ENCODE results near the gene TUBG1. TPM values are rescaled to one million over a fixed set of nuclear protein-coding genes. Genes with fewer than 3 reads are reported as not detected.

The TUBG1 gene
- total and polyA plus RNA-seq, 9 of the 15 experiments (the other 6 are each of a cell fraction or from before 2014, with no cell fraction given): 33.1 to 147 (median 66.0) TPM

GRCh38 chr17:42566883-42567573 lies 42.5 kb upstream of the TUBG1 start, which contains the start of gene MLX (continued):
- TF ChIP-seq ZNF518B (CRISPR knock-in tag; IDR thresholded peaks at IDR 0.05) (no peak), GABPA (tag; conservative IDR thresholded peaks at IDR 0.05; ENCODE audit: low read depth) (peak; percentile 90), NFE2 (IDR thresholded peaks at IDR 0.05; ENCODE audit: low read depth) (no peak), ZNF589 (CRISPR knock-in tag; IDR thresholded peaks at IDR 0.05; ENCODE audit: low read depth) (no peak), RBM22 (IDR thresholded peaks at IDR 0.05; ENCODE audit: low read depth, low read length, poor library complexity, severe bottlenecking) (peak; percentile 86), JUN (IDR thresholded peaks at IDR 0.05; ENCODE audit: borderline replicate concordance, low read depth, low read length) (0 out of 2 replicates have a peak, but pooled peaks have one; percentile 5), JUN (CRISPR knock-in tag; IDR thresholded peaks at IDR 0.05; ENCODE audit: borderline replicate concordance) (no peak), SP2 (IDR thresholded peaks at IDR 0.05; ENCODE audit: extremely low read depth, low read depth, low read length, poor library complexity, severe bottlenecking) (no peak), POLR2AphosphoS2 (IDR thresholded peaks at IDR 0.05; ENCODE audit: low read length) (peak; percentile 76), TFE3 (CRISPR knock-in tag; IDR thresholded peaks at IDR 0.05) (peak; percentile 98), NR3C1 (CRISPR knock-in tag; IDR thresholded peaks at IDR 0.05) (no peak), UBTF (IDR thresholded peaks at IDR 0.05; ENCODE audit: borderline replicate concordance in 1 of 2, low read depth in 2 of 2, low read length in 2 of 2) (no peak), PHF20 (IDR thresholded peaks at IDR 0.05; ENCODE audit: partially characterized antibody) (no peak), ZNF347 (CRISPR knock-in tag; IDR thresholded peaks at IDR 0.05; ENCODE audit: low read depth) (no peak), HLTF (IDR thresholded peaks at IDR 0.05) (no peak), SMARCB1 (IDR thresholded peaks at IDR 0.05; ENCODE audit: insufficient read length, low read depth) (no peak), NKRF (IDR thresholded peaks at IDR 0.05; ENCODE audit: borderline replicate concordance) (peak; percentile 35; the same call in 1 of the 2 replicates), BCL6 (CRISPR knock-in tag; IDR thresholded peaks at IDR 0.05) (no peak), MIER1 (IDR thresholded peaks at IDR 0.05; ENCODE audit: low read depth) (no peak)
